NCI-H1436 treated with DMSO at 0.1 percent for 48 hours (cell line): ENCODE results near the gene HOMER2.
"Not testable (repeated sequence)": the region's sequence is repeated elsewhere in the genome, so short reads cannot be mapped to it uniquely, and the experiment has no call there.

Experiments used
- DNase-seq: peaks from one replicate; lab custom pipeline; 2025; lab: John Stamatoyannopoulos, UW

Gene HOMER2

DNA sequence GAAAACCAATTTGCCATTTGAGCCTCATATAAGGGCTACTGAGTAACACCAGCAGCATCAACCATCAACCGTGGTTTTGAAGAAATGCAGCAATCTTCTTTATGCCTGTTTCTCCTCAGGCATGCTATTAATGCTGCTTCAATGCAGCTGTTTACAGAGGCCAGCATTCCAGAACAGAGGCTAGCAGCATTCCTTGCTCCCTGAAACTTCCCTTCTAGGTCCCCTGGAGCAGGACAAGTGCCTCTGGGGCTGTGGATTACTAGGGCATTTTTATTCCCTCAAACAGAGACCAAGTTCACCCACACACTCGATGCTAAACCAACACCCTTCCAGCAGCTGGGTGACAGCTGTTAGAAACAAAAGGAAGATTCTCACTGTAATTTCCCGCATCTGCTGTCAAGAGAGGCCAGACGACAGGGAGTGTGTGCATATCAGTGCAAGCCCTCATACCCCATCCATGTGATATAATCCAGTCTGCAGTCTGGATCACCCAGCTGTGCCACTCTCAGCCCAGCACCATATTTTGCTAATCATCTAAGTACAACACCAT is 57.5 kb downstream of the HOMER2 start:
- DNase-seq, result no peak

DNA sequence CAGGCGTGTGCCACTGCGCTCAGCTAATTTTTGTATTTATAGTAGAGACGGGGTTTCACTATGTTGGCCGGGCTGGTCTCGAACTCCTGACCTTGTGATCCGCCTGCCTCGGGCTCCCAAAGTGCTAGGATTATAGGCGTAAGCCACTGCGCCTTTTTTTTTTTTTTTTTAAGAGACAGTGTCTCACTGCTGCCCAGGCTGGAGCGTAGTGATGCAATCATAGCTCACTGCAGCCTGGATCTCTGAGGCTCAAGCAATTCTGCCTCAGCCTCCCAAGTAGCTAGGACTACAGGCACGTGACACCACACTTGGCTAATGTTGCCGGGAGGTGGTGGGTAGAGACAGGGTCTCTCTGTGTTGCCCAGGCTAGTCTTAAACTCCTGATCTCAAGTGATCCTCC is 59.0 kb downstream of the HOMER2 start:
- not testable (repeated sequence) for DNase-seq

GRCh38 chr15:82892573-82892972 is 59.9 kb downstream of the HOMER2 start:
- DNase-seq, result no peak

DNA sequence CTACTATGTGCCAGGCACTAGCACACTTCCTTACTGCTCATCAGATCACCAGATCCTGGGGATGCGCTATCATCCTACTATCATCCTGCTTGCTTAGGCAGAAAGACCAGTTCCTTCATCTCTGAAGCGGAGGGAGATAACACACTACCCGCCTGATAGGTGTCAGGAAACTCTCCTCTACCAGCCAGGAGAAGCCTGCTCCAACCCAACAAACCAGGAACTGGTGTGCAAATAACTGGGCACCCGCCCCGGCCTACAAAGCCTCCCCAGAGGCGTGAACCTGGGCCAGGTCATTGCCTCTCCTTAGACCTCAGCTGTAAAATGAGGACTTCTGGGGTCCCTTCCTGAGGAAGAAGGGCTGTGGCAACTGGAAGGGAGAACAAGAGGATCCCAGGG is 61.5 kb downstream of the HOMER2 start:
- no peak for DNase-seq

DNA sequence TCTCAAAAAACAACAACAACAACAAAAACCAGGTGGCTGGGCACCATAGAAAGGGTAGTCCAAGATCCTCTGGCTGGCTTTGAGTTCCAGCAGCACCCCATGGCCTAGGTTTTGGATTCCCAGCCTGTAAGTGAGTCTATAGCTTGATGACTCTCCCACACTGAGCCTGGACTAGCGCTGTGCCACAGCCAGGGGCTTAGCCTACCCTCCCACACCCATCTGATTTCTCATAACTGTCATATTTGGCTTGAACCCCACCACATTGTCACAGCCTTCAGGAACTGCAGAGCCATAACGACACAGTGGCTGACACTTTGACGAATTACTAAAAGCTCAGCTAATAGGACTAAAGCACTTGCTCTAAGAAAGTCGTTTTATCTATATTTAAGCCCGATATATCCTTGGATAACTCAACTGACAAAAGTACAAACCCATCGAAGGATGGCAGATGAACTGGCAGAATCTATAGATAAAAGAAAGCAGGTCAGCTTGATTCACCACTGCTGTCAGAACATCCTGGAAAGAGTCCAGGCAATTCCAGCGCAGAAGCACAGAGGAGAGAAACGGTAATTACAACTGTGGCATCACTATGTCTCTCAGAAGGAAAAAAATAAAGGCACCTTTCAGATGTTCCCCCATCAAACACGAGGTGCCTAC is 62.1 kb downstream of the HOMER2 start:
- no peak for DNase-seq

GRCh38 chr15:82882273-82882928 is 70.1 kb downstream of the HOMER2 start:
- no peak for DNase-seq

- DNase-seq, result no peak
These were observed 70.8 kb downstream of the HOMER2 start for GRCh38 chr15:82881747-82882146.

DNA sequence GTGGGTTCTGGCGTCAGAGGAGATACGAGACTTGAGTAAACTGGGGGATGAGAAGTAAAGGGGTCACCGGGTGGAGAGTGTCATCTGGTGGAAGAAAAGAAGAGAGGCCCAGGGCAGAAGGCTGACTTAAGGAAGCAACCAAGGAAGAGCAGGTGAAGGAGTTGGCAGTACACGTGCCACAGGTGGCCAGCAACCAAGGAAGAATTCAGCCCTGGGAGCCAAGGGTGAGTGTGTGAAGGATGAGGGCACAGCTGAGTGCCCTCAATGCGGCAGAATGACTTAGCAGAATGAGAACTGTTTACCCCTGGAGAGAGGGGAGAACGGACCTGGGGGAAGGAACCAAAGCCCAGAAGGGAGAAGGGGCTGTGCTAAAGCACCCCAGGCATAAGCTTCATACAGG is 71.8 kb downstream of the HOMER2 start:
- DNase-seq, result no peak

DNA sequence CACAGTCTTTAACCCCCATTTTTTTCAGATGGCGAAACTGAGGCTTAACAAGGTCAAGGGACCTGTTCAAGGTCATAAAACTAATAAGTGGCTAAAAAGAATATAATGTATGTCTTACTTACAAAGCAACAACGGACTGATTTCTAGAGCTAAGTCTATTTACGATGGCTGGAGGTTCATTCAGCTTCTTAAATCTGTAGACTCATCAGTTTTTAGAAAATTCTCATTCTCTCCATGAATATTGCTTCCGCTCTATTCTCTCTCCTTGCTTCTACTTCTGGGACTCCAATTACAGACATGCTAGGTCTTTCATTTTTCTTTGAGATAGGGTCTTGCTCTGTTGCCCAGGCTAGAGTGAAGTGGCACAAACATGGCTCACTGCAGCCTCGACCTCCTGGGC is 74.2 kb downstream of the HOMER2 start:
- DNase-seq, result no peak

- DNase-seq, result no peak
These were observed 74.7 kb downstream of the HOMER2 start for GRCh38 chr15:82877825-82878224.

DNA sequence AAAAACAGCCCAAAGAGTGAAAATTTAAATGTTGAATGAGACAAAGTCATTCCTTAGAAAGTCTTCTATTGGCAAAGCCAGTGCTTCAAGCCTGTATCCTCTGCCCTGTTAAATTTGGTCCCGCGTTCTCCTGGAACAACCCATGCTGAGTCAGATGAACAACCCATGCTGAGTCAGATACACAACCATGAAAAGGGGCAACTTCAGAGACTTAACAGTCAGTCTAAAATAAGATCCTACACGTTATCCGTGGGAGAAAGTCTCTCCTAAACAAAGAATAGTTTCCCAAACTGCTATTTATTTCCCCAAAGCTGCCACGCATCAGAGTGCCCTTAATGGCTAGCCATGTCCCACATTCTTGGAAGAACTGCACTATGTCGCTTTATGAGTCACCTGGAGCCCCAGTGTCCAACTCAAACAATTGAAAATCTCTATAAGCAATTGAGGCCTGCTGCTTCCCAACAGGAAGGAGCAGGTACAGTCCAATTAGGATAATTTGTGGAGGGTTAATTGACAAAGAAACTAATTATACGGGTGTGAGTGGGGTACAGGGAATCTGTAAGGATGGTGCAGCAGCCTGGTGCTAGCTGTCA is 77.0 kb downstream of the HOMER2 start:
- DNase-seq, result no peak

- no peak for DNase-seq
These were observed 77.6 kb downstream of the HOMER2 start for GRCh38 chr15:82874961-82875360.

- no peak for DNase-seq
These were observed 78.3 kb downstream of the HOMER2 start for GRCh38 chr15:82874267-82874666.

DNA sequence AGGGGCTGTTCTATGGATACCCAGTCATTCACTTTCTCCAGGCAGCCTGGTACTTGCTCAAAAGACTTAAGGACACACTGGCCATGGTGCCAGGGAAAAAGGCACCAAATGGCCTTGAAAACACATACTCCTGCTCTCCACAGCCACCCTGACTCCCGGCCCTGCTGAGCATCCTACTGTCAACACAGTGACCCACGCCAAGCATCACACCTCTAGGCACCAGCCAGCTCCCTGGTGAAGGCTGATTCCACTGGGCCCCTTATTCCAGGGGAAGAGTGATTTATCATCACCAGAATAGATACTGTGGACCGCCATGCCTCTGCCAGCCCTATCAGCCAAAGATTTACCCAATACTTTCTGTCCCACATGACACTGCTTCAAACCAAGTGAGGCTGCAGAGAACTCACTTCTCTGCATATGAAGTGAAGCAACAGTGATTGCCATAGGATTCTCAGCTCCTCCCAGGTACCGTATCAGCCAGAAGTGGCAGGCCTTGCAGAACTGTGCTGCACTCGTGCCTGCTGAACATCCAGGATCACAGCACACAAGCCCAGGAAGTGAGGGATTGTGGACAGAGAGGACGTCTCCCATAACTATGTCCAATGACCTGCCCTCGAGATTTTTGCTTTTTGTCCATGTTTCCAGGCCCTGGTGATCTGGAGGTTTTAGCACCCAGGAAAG is 79.4 kb downstream of the HOMER2 start:
- no peak for DNase-seq

- DNase-seq, result no peak
These were observed 80.6 kb downstream of the HOMER2 start for GRCh38 chr15:82871832-82872484.

- no peak for DNase-seq
These were observed 81.2 kb downstream of the HOMER2 start for GRCh38 chr15:82871358-82871757.

DNA sequence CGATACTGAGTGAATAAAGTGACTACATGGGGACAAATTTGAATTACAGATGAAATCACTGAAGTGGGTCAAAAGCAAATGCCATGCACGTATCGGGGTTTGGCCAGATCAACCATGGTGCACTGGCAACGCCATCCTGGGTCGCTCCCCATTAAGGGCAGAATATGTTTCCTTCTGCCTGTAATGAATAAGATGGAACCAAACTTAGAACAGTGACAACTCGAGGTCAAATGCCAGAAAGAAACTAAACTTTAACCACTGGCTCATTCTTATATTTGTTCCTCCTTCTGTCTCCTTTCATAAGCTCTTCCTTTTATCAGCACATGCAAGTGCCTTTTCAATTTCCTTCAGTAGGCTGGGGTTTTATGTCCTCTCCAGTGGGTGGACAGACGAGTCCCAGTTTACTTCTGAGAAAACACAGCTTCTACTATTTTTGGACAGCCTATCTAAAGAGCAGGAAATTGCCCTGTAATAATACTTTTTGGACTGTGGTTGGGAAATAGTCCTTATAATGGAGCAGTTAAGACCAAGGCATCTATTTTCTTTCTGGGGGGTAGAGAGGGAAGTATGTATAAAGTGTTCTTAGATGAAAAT is 81.7 kb downstream of the HOMER2 start:
- DNase-seq, result no peak

DNA sequence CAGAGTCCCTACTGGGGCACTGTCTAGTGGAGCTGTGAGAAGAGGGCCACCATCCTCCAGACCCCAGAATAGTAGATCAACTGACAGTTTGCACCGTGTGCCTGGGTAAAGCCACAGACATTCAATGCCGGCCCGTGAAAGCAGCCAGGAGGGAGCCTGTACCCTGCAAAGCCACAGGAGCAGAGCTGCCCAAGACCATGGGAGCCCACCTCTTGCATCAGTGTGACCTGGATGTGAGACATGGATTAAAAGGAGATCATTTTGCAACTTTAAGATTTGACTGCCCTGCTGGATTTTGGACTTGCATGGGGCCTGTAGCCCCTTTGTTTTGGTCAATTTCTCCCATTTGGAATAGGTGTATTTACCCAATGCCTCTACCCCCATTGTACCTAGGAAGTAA is 86.5 kb downstream of the HOMER2 start:
- not testable (repeated sequence) for DNase-seq

DNA sequence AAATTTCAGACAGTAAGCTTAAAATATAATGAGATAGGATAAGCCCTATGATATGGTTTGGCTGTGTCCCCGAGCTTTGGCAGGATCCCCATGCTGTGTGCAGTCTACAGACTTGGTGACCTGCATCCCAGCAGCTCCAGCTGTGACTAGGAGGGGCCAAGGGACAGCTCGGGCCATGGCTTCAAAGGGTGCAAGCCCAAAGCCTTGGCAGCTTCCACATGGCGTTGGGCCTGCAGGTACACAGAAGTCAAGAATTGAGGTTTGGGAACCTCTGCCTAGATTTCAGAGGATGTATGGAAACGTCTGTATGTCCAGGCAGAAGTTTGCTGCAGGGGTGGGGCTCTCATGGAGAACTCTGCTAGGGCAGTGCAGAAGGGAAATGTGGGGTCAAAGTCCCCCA is 86.9 kb downstream of the HOMER2 start:
- DNase-seq, result not testable (repeated sequence)

DNA sequence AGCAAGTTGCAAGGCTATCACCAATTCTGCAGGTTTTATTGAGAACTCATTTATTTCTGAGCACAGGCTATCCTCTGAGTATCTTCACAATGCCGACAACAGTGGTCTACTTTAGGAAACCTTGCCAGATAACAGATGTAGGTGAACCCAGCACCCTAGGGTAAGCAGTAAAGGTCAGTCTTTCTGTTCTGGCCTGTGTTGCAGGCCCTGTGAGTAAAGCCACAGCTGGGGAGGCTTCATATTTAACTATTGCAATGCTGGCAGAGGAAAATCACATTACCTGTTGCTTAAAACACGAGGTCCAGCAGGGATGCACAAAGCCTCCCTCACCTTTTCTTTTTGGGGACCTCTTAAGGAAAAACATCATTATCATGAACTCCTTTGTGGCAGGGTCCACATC is 87.6 kb downstream of the HOMER2 start:
- DNase-seq, result no peak

GRCh38 chr15:82862886-82863285 is 89.6 kb downstream of the HOMER2 start:
- DNase-seq, result no peak

DNA sequence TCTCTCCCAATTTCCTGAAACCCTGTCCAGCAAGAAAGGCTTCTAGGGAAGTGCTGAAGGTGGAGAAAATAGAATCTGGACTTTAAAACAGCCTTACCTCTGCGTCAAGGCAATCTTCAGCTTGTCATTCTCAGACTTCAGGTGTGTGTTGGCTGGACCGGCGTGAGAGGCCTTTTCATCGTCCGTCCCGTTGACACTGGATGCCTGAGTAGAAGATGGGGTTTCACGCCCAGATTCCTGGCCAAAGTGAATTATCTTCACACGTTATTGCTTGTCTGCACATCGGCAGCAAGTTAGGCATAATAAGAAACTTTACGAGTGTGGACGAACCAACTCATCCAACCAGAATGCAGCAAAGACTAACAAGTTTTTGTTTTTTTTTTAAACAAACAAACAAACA is 93.6 kb downstream of the HOMER2 start:
- DNase-seq, result no peak
